HG02610 (cell line): ENCODE data around the gene PIH1D1.

Experiments used
- ATAC-seq: cut with Tn5 transposase; IDR thresholded peaks from one replicate; pipeline ENCODE4 v1.9.1; 2021; ENCODE audit warnings: mild to moderate bottlenecking, moderate library complexity; ENCODE audit not compliant: unreplicated experiment

The PIH1D1 gene

DNA sequence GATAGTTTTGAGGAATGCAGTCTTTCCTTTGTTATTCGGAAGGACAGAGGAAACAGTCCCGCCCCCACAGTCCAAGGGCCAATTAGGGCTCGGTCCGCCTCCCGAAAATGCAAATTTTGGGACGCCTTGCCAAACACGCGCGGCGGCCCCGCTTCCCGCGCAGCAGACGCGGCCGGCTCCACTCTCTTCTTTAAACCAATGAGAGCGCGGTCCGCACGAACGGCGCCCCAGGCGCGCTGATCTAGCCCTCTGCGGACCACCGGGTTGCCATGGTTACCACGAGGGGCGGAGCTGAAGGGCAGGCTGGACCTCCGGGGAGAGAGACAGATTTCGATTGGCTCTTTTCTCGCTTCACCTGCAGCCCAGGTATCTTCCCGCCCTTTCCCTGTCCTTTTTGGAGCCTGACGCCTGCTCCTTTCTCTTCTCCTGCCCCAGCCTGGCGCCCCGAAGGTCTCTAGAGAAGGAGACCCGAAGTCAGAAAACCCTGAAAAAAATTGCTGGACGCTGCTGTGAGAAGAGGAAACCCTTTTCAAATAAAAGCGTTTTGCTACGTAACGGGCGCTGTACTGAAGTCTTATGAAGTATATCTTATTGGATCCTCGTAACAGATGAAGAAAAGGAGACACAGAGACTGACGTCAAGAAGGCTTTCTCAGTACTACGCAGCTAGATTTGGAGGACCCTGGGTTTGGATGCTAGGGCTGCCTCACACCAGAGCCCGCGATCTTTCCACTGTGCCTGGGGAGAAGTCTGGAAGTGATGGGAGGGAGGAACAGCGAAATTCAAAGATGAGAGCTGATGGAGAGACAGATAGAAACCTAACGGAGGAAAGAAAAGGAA is 30.4 kb downstream of the PIH1D1 start:
- no peak for ATAC-seq

DNA sequence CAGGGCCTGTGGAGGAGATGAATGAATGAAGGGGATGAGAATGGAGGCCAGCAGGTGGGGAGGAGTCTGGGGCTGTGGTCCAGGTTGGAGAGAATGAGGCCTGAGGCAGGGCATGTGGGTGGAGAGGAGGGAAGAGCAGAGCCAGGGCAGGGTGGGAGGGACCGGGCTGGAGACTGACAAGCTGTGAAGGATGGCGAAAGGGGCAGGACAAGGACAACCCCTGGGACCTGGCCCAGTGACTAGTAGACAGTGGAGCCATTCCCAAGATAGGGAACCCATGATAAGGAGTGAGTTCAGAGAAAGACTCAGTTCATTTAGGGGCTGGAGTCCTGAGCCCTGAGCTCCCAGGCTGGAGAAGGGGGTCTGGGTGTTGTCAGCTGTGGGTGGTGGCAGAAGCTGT is 31.4 kb downstream of the PIH1D1 start:
- no peak for ATAC-seq

DNA sequence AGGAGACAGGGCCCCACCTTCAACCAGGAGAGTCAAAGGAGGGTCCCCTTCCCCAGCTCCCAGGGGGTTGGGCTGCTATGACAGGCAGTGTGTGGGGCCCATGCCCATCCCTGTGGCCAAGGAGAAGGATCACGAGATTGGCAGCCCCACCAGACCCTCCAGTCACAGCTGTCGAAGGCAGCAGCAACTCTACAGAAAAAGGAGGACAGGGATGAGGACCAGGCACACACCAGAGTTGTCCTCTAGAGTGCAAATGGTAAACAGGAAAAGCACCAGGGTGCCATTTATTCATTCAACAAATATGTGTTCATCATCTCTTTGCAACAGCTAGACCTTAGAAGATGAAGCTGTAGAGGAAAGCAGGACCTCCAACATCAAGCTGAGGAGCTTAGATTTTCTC is 32.4 kb downstream of the PIH1D1 start:
- ATAC-seq, result no peak

DNA sequence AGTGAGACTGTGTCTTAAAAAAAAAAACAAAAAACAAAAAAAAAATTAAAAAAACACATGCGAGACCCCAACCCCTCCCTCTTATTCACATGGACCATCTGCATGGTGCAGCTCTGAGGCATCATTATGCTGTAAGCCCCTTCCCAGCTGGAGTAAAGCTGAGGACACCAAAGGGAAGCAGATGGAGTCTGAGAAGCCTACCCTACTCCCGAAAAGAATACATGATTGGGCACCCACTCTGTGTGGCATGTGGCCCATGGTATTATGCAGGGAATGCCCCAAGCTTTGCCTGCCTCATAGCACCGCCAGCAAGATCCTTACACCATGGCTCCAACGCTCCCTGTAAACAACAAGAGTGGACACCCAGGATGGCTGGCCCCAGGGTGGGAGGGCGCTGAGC is 33.1 kb downstream of the PIH1D1 start:
- no peak for ATAC-seq

DNA sequence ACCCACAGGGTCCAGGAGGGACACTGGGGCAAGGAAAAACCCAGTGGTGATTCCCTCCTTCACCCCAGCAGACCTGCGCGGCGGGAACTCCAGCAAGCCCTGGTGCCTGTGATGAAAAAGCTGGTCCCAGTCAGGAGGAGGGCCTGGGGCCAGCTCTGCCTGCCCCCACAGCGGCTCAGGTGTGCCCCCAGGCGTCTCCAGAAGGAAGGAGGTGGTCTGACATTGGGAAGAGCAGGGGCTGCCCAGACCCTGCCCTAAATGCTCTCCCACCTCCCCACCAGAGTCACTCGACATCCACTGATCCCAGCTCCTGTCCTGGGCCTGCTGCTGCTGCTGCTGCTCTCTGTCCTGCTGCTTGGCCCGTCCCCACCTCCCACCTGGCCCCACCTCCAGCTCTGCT is 34.5 kb downstream of the PIH1D1 start:
- ATAC-seq, result no peak

DNA sequence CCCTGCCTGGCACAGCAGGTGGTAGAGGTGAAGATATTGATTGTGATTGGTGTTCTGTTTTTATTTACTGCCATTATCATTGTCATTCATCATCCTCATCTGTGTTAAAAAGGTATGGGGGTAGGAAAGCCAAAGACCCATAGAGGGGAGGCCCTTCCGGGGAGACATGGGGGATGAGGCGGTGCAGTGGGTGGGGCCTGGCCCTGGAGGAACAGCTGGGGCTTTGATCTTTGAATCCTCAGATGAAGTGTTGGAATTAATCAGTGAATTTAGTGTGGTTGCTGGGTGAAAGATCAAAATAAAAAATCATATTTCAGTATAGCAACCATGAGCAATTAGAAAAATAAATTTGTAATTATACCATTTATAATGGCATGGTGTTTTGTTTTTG is 35.8 kb downstream of the PIH1D1 start:
- no peak for ATAC-seq

DNA sequence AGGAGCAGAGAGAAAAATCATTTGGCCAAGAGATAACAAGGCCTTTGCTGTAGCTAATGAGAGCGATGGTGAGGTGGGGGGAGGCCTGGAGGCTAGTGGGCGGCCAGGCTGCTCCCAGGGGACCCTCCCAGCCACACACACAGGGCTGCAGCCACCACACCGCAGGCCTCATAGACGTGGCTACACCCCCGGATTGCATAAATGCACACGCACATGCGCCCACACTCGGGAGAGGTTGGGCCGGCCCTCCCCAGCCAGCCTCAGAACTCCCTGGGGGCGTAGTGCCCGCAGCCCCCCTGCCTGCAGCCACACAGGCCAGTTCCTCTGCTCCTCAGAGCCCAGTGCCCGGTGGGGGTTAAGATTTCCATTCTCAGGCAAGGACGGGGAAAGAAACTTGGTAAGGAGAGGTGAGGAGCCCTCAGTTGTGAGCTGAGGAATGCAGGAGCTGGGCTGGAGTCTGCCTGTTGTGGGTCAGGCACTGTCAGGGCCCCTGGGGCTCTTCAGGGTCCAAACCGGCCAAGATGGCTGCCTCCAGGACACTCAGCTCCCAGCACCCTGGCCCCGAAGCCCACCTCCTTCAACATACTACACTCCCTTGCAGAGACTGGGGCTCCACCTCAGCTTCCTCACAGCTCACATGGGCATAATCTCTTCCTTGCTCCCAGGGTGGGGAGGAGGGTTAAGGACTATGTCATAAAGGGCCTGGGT is 36.4 kb downstream of the PIH1D1 start:
- ATAC-seq, result no peak

DNA sequence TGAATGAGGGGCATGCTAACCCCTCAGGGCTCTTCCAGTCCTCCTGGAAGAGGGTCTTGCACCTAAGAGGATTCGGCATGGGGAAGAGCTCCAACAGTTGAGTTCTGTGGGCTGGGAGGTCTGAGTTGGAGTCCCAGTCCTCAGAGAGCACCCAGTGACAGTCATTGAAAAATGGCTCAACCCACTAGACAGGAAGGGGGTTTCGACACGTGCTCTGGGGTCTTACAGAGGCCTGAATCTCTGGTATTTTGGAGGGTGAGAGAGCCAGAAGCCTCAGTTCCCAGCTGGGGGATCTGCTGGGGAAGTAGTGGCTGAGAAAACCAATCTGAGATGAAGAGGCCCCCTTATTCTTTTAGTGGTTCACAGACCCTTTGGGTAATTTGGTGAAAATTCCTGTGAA is 37.4 kb downstream of the PIH1D1 start:
- ATAC-seq, result no peak

DNA sequence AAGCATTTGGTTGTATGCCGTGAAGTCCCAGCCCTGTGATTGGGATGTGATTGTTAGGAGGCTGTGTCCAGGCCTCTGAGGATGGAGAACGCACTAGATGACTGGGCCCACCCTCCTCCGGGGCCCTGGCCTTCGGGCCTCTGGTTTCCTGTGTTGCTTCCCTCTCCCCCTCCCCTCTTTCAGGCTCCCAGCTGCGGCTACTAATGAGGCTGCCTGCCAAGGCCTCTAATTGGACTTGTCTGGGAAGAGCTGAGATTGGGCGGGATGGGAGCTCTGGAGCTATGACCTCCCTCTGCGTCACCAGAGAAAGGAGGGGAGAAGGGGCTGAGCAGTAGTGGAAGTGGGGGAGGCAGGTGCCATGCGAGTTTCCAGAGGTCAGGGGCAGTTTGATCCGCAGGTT is 38.3 kb downstream of the PIH1D1 start:
- ATAC-seq, result no peak

DNA sequence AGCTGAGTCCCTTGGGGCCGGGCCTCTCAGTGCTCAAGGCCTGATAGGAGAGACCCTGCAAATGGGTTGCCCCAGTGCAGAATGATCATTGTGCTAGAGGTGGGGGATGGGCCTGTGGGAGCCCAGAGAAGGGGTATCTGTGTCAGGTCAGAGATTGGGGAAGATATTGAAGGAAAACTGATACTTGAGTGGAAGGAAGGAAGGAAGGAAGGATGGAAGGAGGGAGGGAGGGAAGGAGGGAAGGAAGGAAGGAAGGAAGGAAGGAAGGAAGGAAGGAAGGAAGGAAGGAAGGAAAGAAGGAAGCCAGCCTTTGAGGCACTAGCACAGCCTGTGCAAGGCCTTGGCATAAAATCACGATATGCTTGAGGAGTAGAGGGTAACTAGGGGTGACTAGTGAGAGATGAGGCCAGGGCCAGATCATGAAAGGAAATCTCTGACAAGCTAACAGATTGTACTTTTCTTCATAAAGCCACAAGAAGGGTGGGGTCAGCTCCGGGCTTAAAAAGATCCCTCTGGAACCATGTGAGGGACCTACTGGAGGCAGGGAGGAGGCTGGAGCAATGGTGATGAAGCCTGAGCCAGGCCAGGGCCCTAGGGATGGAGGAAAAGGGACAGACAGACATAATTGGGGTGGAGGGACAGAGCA is 39.8 kb downstream of the PIH1D1 start:
- no peak for ATAC-seq

DNA sequence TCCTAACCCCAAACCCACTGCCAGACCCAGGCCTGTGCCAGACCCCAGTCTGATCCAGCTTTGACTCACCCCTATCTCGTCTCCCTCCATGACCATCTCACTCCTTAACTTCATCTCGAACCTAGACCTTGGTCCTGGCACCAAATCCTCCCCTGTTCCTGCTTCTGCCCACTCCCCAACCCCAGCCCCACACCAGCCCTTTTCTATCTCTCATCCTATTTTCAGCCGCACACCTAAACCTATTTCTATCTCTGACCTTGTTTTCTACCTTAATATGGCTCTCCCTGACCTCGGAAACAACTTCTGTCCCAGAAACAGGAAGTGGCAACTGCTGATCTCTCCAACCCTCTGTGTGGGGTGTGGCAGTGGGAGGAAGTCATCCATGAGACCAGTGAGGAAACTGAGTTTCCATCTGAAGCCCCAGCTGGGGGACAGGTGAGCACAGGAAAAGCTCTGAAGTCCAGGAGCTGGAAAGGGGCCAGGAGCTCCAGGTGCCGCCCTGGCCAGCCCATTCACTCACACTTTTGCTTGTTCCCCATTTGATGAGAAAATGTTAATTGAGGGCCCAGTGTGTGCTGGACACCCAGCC is 42.1 kb downstream of the PIH1D1 start:
- no peak for ATAC-seq

DNA sequence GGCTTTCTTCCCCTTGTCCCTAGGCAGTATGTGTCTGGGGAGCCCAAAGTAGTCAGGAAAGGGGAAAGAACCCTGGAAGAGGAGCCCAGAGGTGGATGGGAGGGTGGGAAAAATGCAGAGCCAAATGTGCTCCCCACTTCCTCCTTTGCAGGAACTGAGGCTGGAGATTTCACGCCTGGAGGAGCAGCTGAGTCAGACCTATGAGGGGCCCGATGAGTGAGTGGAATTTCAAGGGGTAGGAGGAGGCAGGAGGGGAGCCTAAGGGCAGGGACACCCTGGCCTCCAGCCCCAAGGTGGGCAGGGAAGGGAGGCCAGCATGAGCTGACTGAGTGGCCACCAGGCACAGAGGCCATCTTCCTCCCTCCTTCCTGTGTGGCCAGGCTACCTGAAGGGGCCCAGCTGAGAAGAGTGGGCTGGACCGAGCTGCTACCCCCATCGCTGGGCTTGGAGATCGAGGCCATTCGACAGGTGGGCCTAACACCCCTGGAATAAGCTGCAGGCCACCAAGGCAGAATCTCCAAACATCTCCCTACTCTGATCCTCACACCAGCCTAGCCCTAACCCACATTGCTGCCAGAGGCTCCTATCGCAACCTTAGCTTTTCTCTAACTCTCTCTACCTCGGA is 42.7 kb downstream of the PIH1D1 start:
- ATAC-seq, result no peak

DNA sequence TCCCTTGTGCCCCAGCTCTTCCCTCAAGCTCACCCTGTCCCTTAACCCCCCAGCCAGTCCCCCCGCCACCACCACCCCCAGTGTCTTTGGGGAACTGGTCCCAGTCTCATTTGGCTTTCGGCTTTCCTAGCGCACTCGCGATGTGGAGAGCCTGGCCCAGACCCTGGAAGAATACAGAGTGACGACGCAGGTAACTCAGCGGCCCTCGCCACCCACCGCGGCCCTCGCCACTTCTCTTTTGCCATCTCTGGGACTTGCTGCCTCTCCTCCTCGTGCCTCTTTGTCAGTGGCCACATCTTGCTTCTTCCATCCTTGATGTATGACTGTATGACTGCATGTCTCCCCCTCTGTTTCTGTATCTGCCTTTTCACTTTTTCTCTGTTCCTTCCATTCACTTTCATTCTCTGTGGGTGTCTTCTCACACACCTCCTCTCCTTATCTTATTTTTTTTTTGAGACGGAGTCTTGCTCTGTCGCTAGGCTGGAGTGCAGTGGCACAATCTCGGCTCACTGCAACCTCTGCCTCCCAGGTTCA is 44.1 kb downstream of the PIH1D1 start:
- ATAC-seq, result no peak

DNA sequence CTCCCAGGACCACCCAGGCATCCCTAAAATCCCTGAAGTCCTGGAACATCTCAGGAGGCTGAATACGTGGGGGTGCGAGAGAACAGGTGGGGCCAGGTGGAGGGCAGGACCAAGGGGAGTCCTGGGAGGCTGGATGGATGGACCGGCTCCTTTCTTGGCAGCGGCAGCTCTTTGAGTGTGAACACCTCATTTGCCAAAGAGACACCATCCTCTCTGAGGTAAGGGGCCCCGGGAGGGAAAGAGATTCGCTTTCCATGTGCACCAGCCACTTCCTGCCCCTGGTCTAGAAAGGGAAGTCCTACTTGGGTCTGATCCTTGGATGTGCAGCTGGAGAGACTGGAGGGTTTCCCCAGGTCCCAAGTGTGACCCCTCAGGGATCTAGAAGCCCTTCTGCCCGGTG is 44.5 kb downstream of the PIH1D1 start:
- ATAC-seq, result no peak

DNA sequence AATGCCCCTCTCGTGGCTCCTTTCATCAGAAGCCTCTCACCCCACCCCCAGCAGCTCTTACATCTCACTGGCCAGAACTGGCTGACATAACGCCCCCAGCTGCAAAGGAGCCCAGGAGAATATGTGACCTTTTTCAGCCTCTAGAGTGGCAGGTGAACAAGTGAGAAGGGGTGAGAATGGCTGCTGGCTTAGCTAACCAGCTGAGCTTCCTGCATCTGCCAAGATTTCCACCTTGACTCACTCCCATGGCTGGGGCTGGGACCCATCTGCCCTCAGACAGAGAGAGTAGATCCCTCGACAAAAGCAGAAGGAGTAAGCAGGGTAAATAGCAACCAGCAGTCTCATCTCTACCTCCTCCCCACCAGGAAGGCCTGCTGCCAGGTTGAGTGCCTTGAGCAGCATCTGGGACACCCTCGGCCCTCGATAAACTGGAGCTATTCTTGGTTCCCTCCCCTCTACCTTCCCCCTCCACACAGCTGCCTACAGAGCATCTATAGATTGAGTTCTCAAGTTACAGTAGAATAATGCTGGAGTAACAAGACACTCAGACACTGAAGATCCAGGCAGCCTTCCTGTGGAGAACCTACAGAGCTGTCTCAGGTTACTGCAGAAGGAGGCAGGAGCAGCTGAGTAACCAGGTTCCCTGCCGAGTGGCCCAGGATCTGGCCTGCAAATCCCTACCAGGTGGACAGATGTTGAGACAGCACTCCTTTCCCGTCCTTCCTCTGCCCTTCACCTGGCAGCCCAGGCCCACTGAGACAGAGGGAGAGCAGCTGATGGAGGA is 48.0 kb downstream of the PIH1D1 start:
- ATAC-seq, result no peak

DNA sequence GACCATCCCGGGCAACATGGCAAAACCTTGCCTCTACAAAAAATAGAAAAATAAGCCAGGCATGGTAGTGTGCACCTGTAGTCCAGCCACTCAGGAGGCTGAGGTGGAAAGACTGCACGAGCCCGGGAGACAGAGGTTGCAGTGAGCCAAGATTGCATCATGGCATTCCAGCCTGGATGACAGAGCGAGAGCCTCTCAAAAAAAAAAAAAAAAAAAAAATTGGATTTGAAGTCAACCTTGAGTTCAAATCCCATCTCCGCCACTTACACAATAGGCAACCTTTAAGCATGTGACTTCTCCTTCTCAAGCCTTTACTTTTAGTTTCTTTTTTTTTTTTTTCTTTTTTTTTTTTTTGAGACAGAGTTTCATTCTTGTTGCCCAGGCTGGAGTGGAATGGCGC is 51.6 kb downstream of the PIH1D1 start:
- ATAC-seq, result no peak

DNA sequence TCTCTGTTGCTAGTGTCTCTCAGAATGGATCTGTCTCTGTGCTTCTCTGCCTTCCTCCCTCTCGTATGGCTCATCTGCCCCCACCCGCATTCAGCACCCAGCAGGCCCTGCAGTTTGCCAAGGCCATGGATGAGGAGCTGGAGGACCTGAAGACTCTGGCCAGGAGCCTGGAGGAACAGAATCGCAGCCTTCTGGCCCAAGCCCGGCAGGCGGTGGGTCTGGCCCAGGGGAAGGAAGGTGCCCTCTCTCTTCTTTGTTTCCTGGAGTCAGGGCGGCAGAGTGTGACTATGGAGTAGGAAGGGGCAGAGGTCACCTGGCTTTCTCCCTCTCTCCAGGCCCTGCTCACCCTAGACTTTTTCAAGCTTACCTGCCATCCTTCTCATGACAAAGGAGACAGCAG is 52.7 kb downstream of the PIH1D1 start:
- ATAC-seq, result no peak

DNA sequence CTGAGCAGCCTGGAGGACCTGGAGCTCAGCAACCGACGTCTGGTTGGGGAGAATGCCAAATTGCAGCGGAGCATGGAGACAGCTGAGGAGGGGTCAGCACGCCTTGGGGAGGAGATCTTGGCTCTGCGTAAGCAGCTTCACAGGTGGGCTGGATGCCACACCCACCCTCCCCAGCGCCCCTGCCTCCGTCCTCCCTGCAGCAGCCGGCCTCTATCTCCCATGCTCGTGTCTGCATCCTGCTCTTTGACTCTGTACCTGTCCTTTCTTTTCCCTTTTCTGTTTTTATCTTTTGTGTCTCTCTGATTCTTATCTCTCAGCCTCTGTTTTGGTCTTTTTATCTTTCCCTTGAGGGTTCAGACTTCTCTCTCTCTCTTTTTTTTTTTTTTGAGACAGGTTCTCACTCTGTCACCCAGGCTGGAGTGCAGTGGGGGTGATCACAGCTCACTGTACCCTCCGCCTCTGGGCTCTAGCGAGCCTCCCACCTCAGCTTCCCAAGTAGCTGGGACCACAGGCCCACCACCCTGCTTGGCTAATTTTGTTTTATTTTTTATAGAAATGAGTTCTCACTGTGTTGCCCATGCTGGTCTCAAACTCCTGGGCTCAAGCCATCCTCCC is 53.5 kb downstream of the PIH1D1 start:
- no peak for ATAC-seq

DNA sequence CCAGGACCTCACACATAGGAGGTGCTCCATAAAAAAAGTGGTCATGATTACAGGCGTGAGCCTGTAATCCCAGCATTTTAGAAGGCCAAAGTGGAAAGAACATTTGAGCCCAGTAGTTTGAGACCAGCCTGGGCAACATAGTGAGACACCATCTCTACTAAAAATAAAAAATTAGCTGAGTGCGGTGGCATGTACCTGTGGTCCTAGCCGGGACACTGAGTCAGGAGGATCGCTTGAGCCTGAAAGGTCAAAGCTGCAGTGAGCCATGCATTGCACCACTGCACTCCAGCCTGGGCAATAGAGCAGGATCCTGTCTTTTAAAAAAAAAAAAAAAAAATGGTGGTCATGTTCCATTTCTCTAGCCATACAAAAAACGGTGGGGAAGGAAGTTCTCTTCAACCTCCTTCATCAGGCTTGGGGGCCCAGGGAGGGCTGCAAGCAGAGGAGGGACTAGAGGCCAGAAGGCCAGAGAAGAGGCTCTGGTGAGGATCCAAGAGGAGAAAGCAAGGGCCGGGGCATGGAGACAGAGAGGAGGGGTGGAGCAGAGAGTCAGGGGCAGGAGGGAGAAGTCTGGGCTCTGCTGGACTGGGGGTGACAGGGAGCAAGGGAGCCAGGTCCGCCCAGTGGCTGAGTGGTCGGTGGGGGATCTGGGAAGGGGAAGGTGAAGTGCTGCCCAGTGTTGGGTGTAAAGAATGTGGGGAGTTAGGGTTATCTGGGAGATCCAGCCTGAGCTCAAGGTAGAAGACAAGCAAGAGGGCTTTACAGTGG is 54.7 kb downstream of the PIH1D1 start:
- ATAC-seq, result no peak
